ENCODE results near the gene THAP2. TPM values are rescaled to one million over a fixed set of nuclear protein-coding genes. Genes with fewer than 3 reads are reported as not detected.

THAP2 gene
- 5.0 and 5.2 TPM in 2 replicates for total RNA-seq

DNA sequence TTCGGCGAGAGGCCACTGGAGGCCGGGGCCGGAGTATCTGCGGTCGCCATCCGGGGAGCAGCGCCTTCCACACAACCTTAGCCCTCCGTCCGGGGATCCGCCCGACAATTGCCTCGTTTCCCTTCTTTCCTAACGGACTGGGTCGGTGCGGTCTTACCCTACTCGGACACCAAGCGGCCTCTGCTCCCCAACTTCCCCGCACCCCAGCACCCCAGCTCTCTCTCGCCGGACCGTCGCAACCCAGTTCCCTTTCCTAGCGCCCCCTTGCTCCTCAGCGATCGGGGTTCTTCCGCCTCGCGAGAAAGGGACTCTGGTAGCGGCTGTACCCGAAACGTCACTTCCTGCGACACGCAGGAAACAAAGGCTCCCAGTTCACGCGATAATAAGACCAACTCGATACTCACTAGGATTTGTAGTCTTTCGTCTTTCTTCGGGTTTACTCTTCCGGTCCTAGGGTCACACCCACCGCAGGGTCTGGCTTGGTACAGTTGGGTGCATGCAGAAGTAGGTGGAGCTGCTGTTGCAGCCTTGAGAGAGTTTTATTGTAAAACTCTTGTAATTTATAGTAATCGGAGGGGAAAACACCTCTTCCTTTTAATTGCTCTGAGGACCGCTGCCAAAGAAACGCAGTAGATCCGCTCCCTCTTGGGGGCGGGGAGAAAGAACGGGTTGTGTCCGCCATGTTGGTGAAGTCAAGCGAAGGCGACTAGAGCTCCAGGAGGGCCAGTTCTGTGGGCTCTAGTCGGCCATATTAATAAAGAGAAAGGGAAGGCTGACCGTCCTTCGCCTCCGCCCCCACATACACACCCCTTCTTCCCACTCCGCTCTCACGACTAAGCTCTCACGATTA is at the start of gene THAP2, which contains the start of gene ZFC3H1:
TSS of gene THAP2 (plus strand) at position 741 of the 850 bp plus-strand sequence. CDS start 209 bp downstream, outside the sequence.
TSS of gene ZFC3H1 (minus strand) at position 288 of the 850 bp plus-strand sequence. CDS start at position 50, 238 bp downstream.

DNA sequence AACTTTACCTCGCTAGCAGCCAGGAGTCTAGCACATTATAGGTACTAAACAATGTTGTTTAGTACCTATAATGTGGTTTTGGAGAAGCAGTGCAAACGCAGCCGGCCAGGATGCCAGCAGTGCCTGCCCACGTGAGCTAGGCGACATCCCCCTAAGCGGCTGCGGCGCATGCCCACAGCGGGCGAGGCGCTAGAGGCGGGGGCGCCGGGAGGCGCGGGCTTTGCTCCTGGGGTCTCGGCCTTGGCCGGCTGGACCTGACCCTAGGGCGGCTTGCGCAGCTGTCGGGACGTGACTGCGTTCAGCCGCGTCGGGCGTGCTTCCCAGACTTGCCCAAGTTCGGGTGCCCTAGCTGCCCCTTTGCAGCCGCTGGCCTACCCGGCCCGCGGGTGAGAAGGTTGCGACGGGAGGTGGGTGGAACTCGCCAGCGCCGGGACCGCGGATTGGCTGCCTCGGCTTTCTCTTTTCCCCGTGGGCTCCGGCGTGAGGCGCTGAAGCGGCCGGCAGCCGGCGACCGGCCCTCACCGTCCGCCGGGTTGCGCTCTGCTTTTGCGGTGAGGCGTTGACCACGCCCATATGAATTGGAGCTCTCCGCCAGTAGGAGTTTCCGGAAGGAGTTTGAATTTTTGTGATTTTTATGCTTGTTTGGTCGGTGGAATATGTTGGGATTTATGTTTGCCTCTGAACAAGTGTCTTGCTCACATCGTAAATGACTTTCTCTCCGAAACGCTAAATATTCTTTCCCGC is 22.0 kb downstream of the THAP2 start, which contains the start of gene TMEM19:
TSS of gene TMEM19 (plus strand) at position 169 of the 744 bp plus-strand sequence. CDS start 599 bp downstream, outside the sequence.

Other genes with a start within 250 kb of the THAP2 start
- gene LGR5, start 224.5 kb upstream of the THAP2 start, total RNA-seq, result not detected in 2 replicates
- 36.2 and 72.7 TPM in 2 replicates for gene ZFC3H1, start 453 bp upstream of the THAP2 start, total RNA-seq
- gene TMEM19, start 21.8 kb downstream of the THAP2 start, total RNA-seq, result 21.1 and 27.4 TPM in 2 replicates
- 18.1 and 56.8 TPM in 2 replicates for gene RAB21, start 90.6 kb downstream of the THAP2 start, total RNA-seq
- gene TBC1D15, start 175.5 kb downstream of the THAP2 start, total RNA-seq, result 22.9 and 28.3 TPM in 2 replicates

All from smooth muscle cell of the umbilical artery (primary cell).